Activated T-helper 9 cell treated with anti-CD3 and anti-CD28 coated beads, Interleukin-2, amount 50 U/mL, for 16 hours (primary cell): ENCODE measurements around the gene PNCK.

Source experiments
- DNase-seq: peaks from one replicate; pipeline ENCODE4 v3.0.0-alpha.2; 2020; ENCODE audit warnings: low read depth

The PNCK gene

DNA sequence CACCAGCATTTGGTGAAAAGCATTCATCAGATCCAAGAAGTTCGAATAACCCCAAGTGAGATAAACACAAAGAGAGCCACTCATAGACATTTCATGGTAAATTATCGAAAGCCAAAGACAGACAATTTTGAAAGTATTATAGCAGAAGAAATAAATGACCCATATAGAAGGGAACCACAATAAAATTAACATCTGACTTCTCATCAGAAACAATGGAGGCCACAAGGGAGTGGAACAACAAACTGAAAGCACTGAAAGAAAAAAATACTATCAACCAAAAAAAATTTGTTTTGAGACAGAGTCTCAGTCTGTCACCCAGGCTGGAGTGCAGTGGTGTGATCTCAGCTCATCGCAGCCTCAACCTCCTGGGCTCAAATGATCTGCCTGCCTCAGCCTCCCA, 14.3 kb downstream of the PNCK start:
- DNase-seq: no peak

DNA sequence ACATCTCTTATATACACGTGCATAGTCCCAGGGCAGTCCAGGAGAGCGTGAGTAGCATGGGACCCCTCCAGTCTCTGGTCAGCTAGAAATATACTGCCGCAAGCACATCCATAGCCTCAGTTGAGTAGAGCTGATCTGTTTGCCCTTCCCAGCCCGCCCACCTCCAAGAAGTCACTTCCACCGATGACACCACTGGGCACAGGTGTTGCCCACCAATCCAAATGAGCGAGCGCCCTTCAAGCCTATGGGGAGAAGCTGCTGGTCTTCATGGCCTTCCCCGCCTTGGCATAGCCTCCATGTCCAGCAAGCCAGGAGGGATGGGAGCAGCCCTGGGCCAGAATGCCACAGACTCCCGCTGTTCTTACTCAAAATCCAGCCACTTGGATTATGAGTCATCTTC, 16.5 kb downstream of the PNCK start:
- no peak for DNase-seq

DNA sequence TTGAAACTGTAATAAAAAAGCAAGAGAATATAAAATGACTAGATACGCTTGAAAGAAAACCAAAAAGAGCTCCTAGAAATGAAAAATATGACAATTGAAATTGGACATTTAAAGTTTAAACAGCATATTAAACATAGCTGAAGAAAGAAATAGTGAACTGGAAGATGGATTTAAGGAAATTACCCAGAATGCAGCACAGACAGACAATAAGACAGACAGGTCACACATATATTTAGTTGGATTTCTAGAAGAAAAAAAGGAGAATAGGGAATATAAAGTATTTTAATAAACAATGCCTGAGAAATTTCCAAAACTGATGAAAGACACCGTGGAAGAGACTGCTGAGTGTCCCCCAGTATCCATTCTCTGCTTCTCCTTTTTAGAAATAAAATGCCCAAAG, 20.1 kb downstream of the PNCK start:
- no peak for DNase-seq

DNA sequence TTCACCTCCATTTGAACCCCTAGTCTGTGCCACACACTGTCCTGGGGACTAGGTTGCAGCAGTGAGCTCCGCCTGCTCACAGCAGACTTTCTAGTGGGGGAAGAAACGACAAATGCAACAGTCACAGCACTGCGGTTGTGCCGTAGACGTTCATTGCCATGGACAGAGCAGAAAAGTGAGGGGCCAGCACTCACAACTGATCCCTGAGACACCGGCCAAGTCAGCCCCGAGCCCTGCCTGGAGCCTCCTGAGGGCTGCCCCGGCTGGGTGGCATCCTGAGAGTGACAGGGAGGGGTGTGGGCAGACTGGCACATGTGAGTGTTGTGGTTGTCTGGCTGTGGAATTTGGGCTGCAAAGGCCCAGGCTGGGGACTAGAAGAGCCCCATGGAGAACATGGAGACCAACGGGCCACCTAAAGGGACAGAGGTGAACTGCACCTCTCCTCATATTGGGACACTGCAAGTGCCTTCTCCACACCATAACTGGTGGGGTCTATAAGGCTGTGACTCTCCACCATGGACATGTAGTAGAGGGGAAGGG, 22.0 kb downstream of the PNCK start:
- DNase-seq: no peak

DNA sequence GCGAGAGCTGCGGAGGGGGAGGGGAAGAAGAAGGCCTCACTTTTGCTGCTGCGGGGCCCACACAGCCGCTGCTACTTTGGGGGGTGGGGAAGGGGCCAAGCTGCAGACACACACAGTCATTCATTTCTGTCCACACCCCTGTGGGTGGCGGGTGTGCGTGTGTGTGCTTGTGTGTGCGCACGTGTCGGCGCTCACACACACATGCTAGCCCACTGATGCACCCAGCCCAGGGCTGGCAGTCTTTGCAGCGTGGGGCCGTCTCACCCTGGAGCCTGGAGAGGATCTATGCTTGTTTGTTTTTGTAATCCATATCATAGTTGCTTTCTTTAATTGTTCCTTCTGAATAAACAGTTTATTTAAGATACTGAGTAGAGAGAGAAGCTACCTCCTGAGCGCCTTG, 22.7 kb downstream of the PNCK start:
- DNase-seq: no peak

DNA sequence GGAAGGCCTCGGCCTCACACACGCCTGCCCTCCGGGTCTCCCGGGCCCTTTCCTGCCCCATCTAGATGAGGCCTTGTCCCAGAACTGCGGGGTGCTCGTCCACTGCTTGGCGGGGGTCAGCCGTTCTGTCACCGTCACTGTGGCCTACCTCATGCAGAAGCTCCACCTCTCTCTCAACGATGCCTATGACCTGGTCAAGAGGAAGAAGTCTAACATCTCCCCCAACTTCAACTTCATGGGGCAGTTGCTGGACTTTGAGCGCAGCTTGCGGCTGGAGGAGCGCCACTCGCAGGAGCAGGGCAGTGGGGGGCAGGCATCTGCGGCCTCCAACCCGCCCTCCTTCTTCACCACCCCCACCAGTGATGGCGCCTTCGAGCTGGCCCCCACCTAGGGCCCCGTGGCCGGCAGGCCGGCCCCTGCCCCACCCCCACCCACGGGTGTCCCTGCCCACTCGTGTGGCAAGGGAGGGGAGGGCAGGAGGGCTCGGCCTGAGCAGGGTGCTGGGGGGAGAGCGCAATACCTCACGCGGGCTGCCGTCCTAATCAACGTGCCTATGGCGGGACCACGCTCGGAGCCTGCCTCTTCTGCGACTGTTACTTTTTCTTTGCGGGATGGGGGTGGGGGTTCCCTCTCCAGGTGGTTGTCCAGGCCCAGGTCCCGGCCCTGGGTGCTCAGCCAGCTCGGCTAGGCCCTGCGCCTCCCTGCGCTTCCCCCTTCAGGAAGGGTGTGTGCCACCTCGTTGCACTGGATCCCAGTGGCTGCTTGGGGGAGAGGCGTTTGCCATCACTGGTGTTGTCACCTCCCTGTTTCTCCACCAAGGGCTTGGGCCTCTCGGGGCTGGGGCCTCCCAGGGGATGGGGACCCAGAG, 23.5 kb downstream of the PNCK start:
- DNase-seq: no peak

DNA sequence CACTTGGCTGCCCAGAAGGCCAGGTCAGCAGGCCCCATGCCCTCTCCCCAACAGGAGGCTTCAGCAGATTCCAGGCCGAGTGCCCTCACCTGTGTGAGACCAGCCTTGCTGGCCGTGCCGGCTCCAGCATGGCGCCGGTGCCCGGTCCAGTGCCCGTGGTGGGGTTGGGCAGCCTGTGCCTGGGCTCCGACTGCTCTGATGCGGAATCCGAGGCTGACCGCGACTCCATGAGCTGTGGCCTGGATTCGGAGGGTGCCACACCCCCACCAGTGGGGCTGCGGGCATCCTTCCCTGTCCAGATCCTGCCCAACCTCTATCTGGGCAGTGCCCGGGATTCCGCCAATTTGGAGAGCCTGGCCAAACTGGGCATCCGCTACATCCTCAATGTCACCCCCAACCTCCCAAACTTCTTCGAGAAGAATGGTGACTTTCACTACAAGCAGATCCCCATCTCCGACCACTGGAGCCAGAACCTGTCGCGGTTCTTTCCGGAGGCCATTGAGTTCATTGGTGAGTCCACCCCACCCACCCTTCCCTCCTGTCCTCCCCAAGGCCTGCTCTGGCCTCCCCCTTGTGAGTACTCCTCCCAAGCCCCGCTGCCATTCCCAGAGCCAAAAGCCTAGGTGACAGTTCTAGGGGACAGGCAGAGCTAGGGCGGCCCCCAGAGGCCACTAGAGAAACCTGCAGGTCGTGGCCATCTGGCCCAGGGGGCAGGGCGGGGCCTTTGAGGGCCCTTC, 24.3 kb downstream of the PNCK start:
- no peak for DNase-seq

DNA sequence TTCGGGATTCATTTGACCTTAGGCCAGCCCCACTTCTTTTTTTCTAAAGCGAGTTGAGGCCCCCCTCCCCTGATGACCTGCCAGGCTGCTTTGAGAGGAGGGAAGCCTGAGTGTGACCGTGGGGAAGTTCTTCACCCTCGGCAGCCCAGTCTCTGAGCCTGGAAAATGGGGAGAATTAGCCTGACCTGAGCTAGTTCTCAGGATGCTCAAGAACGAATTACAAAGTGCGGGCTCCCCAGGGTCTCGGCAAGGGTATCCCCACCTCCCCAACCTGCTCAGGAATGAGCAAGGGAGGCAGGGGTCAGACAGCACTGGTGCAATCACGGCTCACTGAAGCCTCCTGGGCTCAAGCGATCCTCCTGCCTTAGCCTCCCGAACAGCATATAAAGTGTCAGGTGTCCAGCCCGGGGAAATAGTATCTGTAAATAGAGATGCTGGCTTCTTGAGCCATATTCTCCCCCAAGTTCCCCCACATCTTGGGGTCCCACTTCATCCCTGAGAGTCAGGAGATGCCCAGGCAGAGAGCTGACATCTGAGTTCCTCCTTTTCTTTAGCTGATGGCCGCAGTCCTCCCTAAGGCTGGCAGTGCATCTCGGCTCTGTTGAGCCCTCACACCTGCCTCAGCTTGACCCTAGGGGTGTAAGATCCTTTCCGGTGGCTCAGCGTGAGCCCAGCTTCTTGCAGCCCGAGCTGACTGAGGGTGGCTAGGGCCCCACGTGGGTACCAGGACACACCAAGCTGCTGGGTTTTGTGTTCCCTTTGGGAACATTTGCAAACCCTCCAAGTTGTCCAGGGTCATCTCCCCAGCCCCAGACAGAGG, 25.0 kb downstream of the PNCK start:
- no peak for DNase-seq

DNA sequence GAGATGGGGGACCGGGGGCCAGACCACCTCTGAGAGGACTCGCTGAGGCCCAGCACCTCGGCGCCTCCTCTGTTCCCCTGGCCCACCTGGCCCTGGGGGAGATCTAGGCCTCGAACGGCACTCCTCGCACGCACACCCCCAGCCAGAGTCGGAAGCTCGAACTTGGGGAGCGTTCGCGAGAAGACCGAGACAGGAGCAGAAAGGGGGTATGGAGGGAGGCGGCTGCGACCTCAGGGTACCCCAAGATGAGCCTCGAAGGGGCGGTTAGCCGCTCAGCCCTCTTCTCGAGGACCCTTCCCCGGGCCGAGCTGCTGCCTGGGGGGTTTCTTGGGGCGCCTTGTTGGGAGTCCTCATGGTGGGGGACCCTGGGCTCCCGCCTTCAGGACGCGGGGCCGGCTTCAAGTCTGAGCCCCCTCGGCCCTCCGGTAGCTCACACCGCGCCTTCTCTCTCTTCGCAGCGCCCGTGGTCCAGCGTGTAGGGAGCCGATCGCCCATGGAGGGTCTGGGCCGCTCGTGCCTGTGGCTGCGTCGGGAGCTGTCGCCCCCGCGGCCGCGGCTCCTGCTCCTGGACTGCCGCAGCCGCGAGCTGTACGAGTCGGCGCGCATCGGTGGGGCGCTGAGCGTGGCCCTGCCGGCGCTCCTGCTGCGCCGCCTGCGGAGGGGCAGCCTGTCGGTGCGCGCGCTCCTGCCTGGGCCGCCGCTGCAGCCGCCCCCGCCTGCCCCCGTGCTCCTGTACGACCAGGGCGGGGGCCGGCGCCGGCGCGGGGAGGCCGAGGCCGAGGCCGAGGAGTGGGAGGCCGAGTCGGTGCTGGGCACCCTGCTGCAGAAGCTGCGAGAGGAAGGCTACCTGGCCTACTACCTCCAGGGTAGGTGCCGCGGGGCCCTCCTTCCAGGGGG, 25.9 kb downstream of the PNCK start:
- DNase-seq: no peak

DNA sequence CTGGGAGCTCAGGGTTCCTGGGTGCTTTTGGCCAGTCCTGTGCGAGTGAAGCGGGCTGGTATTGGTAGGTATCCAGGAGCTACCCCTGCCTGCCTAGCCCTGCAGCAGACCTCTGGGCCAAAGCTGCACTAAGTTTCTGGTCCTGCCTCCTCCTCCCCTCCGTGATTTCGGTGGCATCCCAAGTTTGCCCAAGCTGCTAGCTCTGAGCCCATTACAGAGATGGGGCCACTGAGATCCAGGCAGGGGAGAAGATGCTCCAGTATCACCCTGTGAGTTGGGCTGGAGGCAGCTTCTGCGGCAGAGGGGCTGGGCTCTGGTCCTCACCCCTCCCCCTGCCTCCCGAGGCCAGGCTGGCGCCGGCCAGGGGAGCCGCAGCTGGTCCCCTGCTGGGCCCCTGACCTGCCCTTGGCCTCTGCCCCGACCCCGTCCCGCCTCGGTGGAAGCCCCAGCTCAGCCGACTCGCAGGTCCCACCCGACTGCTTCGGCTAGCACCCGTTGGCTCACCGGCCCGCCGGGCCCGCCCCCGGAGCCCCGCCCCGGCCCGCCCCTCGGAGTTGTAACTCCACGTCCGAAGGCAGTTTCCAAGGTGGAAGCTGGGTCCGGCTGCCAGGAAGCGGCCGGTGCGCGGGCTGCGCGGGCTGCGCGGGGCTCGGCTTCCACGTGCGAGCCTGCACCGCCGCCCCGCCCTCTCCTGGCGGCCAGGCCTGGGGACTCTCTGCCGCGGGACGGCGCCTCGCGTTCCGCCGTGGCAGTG, 26.8 kb downstream of the PNCK start, which contains the start of gene DUSP9:
Gene DUSP9 (plus strand): TSS at position 584 of the 754 bp plus-strand sequence. CDS start 751 bp downstream, outside the sequence.
- no peak for DNase-seq

DNA sequence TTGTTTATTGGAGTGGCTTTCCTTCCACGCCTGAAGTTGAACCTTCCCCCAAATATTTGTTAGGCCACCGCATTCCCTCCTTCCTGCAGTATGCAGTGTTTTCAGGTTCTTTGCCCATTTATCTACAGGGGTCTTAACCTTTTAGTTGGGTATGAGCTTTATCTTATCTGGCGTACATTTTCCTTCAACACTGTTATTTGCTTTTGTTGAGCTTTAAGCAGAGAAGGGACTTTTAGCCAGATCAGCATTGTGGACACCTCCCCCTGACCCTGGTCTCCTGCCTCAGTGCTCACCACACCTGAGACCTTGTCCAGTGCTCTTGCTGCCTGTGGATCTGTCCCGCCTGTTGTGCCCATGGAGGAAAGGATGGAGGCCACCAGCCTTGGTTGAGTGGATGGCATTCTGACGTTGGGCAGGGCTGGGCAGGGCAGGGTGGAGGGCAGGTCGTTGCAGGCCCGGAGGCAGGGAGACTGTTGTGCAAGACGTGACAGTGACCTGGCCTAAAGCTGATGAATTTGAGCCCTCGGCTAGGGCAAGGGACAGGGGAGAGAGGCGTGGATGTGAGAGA, 27.6 kb downstream of the PNCK start:
- no peak for DNase-seq

DNA sequence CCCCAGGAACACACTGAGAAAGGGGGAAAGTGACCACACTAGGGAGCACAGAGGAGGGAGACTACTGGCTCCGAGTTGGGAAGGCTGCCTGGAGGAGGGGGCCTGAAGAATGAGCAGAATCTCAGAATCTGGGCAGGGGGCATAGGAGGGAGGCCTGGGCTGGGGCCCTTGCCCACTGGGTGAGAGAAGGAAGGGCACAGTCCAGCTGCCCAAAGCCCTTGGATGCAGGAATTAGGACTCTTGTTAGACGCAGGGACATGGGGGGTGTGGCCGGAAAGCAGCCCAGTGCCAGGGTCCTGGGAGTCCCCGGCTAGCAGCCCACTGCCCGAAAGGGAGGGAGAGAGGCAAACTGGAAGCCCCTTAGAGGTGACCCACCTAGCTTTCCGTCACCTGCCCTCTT, 28.5 kb downstream of the PNCK start:
- DNase-seq: no peak

DNA sequence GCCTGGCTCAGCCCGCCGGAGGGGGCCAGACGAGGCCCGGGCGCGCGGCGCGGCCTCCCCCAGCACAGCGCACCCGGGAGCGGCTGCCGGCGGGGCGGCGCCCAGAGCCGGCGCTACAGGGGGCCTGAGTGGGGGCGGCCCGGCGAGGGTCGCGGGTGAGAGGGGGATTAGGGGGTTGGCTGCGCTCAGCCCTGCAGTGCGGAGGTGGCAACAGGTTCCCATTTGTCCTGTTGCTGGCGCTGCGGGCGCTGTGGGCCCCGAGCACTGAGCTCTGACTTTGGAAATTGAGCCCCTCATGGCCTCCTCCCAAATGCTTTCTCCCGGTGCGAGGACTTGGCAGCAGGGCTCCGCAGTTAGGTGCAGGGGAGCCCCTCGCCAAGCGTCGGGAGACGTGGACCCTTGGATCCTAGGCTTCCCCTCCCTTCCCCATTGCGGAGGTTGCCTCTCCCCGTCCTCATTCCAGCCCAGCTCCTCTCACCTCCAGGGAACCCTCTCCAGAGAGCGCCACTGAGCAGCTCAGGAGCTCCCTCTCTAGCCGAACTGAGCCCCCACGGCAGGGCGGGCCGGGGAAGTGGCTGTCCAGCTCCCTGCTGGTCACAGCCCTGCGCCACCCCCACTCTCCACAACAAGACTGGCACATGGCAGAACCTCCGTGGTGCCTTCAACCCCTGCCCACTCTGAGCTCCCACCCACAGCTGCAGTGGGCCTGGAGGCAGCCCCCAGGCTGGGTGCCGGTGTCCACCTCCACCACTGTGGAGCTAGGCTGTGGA, 29.1 kb downstream of the PNCK start:
- DNase-seq: no peak

DNA sequence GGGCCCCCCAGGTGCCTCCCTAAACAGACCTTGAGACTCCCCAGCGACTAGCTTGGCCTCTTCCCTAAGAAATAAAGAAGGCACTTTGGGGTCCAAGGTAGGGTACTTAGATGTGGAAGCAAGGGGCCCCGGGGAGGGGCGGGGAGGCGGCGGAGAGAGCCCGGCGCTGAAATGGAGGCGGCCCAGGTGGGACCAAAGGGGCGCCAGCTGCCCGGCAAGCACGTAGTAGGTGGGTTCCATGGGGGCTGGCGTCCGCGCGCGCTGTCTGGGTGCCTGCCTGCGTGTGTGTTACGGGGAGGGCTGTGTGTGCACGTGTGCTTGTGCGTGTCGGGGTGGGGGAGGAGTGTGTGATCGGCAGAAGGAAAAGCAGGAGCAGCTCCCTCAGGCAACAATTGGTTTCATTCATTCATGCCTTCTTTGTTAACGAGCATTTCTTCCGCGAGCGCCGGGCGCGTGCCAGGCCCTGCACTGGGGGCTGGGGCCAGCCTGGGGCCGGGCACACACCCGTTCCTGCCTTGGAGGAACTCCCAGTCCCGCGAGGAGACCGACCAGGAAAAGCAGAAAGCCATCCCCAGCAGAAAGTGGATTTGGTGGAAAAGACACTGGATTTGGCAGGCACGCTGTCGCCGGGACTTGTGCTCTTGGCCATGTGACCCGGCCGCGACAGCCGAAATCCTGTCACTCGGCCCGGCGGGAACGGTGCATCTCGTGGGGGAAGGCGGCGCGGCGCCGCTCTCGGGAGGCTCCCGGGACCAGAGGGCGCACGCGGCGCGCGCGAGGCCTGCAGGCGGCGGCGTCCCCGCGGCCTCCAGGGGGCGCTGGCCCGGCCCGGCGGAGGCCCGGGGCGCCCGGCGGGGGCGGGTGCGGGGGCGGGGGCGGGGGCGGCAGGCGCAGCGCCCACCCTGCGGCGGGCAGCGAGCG, 29.9 kb downstream of the PNCK start:
- DNase-seq: no peak

DNA sequence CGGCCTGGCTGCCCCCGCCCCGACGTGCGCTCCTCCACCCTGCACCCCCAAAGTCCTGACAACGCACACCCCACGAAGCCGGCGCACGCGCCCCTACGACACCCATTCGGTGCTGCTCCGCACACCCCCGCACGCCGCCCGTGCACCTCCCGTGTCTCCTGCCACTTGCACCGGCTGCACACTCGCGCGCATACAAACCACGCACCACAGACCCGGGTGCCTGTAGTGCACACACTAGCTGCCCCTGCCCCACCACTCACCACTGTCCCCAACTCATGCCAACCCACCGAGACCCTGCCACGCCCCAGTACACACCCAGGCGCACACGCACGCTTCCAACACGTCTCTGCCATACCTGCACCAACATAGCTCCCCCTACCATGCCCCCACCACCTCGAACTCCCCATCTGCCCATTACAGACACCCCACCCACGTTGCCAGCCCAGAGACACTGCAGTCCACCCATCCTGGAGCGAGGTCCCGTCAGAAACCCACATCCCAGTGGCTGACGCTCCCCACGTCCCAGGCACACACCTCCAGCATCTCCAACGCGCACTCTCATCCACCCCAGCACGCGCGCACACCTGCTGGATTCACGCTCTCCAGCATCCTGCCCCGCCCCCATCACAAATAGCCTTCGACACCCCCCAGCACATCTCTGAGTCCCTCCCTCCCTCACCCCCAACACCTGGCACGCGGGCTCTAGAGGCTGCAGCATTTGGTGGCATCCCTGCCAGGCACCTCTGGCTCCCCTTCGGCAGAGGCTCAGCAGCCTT, 30.8 kb downstream of the PNCK start:
- DNase-seq: no peak

DNA sequence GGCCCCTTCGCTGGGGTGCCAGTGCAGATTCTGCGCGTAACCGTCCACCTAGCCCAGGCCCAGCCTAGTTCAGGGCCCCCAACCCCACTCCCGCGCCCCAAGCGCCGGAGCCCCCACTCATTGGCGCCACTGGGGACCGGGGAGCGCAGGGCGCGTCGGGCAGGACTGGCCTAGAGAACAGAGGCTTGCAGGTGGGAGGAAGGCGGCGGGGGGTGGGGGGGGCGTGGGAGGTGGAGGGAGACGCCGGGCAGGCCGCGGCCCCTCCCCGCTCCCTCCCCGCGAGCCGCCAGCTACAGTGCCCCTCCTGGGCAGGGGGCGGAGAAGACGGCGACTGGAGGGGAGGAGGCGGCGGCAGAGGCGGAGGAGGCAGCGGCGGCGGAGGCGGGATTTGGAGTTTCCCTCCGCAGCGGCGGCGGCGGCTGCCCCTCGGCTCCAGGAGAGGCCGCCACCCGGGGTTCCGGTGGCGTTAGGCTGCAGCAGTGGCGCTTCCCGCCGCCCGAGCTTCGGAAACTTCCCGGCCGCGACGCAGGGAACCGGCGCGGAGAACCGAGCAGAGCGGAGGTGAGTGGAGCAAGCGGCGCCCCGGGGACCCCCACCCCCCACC, 31.5 kb downstream of the PNCK start:
- DNase-seq: no peak

DNA sequence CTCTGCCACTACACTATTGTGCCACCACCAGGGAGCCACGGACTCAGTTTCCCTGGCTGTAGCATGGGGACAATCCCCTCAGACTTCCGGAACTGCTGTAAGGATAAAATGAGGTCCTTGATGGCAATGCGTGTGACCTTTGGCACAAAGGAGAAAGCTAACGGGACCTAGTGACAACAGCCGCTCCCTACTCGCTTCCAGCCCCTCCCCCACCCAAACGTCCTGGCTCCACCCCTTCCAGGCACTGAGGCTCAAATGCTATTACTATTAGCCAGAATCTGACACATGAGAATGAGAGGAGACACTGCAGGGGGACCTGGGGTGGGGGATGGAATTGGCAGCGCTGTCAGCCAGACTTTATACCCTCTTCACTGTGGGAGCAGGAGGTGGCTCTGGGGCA, 32.0 kb downstream of the PNCK start:
- no peak for DNase-seq
